GM12874 (cell line): ENCODE results near the gene ZNF385A.

Source experiments
- TF ChIP-seq, protein P1 (sequence below): IDR thresholded peaks from 2 replicates; pipeline ENCODE4 v1.5.1; 2011; ENCODE audit warnings: low read depth, mild to moderate bottlenecking, control low read depth, low read length, moderate library complexity; ENCODE audit not compliant: insufficient read depth

ZNF385A gene

DNA sequence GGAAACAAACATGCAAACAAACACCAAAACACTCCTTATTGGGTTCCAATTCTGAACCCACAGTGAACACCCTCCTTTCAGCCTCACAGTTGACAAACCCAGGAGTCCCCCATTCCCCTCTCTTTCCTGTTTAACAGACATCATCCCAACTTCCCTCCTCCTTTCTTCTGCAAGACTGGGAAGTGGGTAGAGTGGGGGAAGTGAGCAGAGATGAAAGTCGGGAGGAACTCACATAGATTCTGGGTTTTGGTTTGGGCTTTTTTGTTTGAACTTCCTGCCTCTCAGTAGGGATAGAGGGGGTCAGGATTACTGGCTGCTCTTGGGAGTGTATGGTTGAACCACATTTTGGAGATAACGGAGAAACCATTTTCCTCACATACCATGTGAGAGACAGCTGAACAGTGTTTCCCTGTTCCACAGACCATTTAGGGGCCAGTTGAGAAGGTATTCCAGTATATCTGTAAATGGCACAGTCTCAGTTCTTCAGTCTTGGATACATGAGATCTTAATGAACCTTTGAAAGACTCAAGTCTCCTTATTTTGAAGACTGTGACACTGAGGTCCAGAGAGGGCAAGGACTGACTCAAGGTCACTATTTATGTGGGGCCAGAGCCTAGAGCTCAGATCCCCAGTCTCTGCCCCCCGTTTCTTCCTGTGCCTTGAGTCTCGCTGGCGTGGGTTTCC is 16.4 kb downstream of the ZNF385A start:
- TF ChIP-seq, protein P1, sequence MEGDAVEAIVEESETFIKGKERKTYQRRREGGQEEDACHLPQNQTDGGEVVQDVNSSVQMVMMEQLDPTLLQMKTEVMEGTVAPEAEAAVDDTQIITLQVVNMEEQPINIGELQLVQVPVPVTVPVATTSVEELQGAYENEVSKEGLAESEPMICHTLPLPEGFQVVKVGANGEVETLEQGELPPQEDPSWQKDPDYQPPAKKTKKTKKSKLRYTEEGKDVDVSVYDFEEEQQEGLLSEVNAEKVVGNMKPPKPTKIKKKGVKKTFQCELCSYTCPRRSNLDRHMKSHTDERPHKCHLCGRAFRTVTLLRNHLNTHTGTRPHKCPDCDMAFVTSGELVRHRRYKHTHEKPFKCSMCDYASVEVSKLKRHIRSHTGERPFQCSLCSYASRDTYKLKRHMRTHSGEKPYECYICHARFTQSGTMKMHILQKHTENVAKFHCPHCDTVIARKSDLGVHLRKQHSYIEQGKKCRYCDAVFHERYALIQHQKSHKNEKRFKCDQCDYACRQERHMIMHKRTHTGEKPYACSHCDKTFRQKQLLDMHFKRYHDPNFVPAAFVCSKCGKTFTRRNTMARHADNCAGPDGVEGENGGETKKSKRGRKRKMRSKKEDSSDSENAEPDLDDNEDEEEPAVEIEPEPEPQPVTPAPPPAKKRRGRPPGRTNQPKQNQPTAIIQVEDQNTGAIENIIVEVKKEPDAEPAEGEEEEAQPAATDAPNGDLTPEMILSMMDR = no peak

GRCh38 chr12:54364413-54364812 is 20.1 kb downstream of the ZNF385A start, which contains the start of gene GPR84:
GPR84 (minus strand) TSS chr12:54364486; CDS start chr12:54363851, 635 bp downstream.
- TF ChIP-seq, protein P1 = no peak

DNA sequence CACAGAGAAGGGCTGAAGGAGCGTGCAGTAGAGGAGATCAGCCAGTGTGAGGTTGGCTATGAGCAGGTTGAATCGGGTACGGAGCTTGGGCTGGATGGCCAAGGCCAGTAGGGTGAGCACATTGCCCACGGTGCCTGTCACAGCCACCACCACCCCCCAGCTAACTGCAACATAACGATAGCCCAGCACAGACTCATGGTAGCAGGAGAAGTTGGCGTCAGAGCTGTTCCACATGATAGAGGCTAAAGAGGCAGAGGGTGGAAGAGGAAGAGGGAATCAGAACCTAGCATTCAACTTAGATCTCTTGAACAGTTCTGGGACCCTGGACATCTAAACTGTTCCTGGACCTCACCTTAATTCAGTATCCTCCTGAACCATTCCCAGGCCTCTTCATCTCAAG is 20.9 kb downstream of the ZNF385A start:
- TF ChIP-seq, protein P1 = no peak

DNA sequence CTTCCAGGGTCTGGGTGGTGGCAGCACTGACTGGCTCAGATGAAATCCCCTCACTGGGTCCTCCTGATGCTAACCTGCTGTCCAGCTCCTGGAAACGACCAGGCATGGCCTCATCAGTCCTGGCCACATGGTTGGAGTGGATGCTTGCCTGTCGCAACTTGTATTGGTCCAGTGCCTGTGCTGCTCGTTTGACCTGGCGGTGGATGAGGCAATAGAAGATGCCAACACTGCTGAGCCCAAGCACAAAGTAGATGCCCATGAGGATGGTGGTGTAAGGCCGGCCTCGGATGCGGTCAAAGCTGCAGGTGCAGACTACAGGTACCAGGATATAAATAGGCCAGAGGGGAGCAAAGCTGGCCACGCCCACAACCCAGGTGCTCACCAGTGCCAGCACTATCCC is 21.5 kb downstream of the ZNF385A start:
- TF ChIP-seq, protein P1 = no peak

DNA sequence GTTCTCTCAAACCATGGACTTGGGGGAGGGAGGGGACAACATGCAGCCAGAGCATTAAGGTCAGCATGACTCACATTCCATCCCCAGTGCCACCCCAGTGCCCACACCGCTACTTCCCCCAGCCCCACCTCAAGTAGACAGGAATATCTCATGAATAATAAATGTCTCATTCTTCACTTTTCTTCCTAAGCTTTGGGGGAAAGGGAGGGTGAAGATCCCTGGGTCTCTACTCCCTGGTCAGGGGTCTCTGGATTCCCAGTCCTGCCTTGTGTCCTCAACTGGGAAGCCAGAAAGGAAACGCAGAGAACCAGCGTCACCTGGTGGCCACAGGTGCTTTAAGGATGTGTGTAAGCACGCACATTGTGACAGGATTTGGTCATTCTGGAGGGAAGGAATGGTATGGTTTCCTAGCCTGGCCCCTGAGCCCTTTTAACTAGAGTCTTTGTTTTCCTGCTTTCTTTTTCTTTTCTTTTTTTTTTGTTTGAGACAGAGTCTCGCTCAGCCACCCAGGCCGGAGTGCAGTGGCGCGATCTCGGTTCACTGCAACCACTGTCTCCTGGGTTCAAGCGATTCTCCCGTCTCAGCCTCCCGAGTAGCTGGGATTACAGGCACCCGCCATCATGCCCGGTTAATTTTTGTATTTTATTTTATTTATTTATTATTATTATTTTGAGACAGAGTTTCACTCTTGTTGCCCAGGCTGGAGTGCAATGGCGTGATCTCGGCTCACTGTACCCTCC is 23.6 kb downstream of the ZNF385A start:
- TF ChIP-seq, protein P1 = peak; percentile 91

DNA sequence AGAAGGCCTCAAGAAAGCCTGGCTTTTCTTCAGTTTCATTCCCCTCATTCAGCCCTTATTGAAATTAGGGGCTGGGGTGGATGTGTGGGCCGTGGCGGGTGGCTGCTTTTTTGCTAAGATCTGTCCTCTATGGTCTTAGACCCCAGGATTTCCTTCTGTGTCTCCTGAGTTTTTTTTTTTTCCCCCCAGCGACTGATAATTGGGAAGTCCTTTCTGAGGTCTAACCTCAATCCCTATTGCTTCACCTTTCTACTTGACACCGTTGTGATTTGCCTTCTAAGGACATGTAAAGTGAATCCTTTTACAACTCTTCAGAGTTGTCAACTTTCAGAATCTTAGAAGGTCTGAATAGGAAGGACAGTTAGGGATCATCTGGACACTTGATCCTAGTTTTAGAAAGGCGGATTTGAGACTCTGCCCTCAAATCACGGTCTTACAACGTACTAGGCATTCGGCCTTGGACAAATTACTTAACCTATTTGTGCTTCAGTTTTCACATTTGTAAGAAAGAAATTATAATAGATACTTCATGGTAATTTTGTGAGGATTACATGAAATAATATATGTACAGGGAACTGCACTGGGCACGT is 24.7 kb downstream of the ZNF385A start:
- TF ChIP-seq, protein P1 = no peak
